Fibroblast of mammary gland (primary cell): ENCODE data around the gene NFE2L2.
"Not testable (repeated sequence)": the region's sequence is repeated elsewhere in the genome, so short reads cannot be mapped to it uniquely, and the experiment has no call there.

Source experiments
- DNase-seq: peaks from one replicate; pipeline ENCODE4 v3.0.0-alpha.2; 2010; ENCODE audit warnings: low read depth
- H3K4me3 ChIP-seq: 2 replicates; pipeline ENCODE4 v1.5.1; 2011; ENCODE audit warnings: low read depth, mild to moderate bottlenecking, low read length, moderate library complexity; ENCODE audit not compliant: control insufficient read depth
- CTCF ChIP-seq: conservative IDR thresholded peaks from 2 replicates; pipeline ENCODE4 v1.5.1; 2011; ENCODE audit warnings: low read depth, low read length, inconsistent platforms; ENCODE audit not compliant: control insufficient read depth, insufficient read depth

Gene NFE2L2

GRCh38 chr2:177212106-177212890, 52.2 kb downstream of the NFE2L2 start, which contains the start of gene HNRNPA3:
TSS of gene HNRNPA3 (plus strand) at chr2:177212794. CDS start at chr2:177212800, 6 bp downstream.
- H3K4me3 ChIP-seq, result peak within 1 kb of the TSS; percentile 79
- DNase-seq, result peak; percentile 99

GRCh38 chr2:177211576-177212105, 52.9 kb downstream of the NFE2L2 start:
- no peak for DNase-seq
- peak overlapping the region; percentile 64 for H3K4me3 ChIP-seq
- no peak for TF ChIP-seq CTCF

More at GRCh38 chr2:177212106-177212890, 52.2 kb downstream of the NFE2L2 start, which contains the start of gene HNRNPA3:
- TF ChIP-seq CTCF, result peak; percentile 14

- H3K4me3 ChIP-seq, result peak overlapping the region; percentile 64
- no peak for DNase-seq
- no peak for TF ChIP-seq CTCF
Observed at GRCh38 chr2:177211169-177211568, 53.4 kb downstream of the NFE2L2 start.

GRCh38 chr2:177207101-177207500, 57.4 kb downstream of the NFE2L2 start:
- no peak for TF ChIP-seq CTCF
- no peak for DNase-seq

GRCh38 chr2:177204417-177204816, 60.1 kb downstream of the NFE2L2 start:
- TF ChIP-seq CTCF, result no peak
- DNase-seq, result no peak
- no peak overlapping the region for H3K4me3 ChIP-seq

More at GRCh38 chr2:177207101-177207500, 57.4 kb downstream of the NFE2L2 start:
- no peak overlapping the region for H3K4me3 ChIP-seq

GRCh38 chr2:177201919-177202346, 62.6 kb downstream of the NFE2L2 start:
- no peak overlapping the region for H3K4me3 ChIP-seq
- no peak for TF ChIP-seq CTCF
- DNase-seq, result no peak

GRCh38 chr2:177200419-177200818, 64.1 kb downstream of the NFE2L2 start:
- not testable (repeated sequence) for H3K4me3 ChIP-seq, DNase-seq
